ENCODE results near the gene SURF6. TPM values are rescaled to one million over a fixed set of nuclear protein-coding genes. Genes with fewer than 3 reads are reported as not detected.

The SURF6 gene
- total RNA-seq, 1 experiment from 2014 or later: 32.4 TPM

DNA sequence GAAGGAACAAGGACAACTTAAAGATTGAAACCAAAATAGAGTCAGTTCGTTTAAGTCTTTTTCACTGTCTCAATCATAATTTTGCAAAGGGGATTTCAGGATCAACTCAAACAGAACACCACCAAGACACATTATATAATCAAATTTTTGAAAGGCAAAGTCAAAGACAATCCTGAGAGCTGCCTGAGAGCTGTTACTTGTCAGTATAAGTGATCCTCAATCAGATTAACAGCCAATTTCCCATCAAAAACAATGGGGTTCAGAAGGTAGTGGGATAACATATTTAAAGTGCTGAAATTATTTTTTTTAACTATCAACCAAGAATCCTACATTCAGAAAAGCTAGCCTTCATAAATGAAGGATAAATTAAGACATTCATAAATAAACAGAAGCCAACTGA lies 41.7 kb downstream of the SURF6 start:
- no peak overlapping the region for H3K4me3 Mint-ChIP-seq (ENCODE audit: unreplicated experiment)
- peaks cover 45% of the 10 kb centered on the region for H3K9me3 Mint-ChIP-seq (ENCODE audit: unreplicated experiment)

DNA sequence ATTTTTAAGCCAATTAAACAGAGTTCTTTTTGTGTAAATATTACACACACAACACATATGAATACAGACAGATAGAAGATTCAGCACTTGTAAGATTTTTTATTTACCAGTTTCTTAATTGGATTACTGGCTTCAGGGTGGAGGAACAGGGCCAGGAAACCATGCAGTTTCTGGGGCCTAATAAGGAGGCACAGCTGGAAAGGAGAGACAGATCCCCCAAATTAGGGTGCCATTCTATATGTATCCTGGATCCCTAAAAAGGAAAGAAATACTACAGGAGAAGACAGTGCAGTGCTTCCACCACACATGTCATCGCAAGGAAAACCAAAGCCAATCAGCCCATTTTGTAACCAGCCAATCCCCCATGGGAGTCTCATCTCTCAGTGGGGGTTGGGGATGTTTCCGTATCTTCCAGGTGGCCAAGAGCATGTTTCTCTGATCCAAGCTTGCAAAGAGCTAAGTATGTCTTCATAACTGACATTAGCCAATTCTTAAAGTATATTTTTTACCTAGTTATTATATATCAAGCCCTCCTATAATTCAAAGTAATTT lies 45.2 kb downstream of the SURF6 start:
- peak in 1 of 2 experiments; percentile 24 for DNase-seq
- Histone ChIP-seq H3K27me3 (replicated peaks; ENCODE audit: control insufficient read depth, insufficient read depth, low read length) (no peaks in the 10 kb centered on the region), H3K9me3 (peaks cover 24% of the 10 kb centered on the region), H3K4me3 (ENCODE audit: low read depth, low read length) (no peak overlapping the region), H3K4me1 (no peaks in the 10 kb centered on the region), H3K36me3 (ENCODE audit: control insufficient read depth, insufficient read depth, low read length) (no peaks in the 10 kb centered on the region)
- intact Hi-C loops (cut with micrococcal nuclease; ENCODE audit: unreplicated experiment): no loop called here
- TF ChIP-seq, protein P1, sequence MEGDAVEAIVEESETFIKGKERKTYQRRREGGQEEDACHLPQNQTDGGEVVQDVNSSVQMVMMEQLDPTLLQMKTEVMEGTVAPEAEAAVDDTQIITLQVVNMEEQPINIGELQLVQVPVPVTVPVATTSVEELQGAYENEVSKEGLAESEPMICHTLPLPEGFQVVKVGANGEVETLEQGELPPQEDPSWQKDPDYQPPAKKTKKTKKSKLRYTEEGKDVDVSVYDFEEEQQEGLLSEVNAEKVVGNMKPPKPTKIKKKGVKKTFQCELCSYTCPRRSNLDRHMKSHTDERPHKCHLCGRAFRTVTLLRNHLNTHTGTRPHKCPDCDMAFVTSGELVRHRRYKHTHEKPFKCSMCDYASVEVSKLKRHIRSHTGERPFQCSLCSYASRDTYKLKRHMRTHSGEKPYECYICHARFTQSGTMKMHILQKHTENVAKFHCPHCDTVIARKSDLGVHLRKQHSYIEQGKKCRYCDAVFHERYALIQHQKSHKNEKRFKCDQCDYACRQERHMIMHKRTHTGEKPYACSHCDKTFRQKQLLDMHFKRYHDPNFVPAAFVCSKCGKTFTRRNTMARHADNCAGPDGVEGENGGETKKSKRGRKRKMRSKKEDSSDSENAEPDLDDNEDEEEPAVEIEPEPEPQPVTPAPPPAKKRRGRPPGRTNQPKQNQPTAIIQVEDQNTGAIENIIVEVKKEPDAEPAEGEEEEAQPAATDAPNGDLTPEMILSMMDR (IDR thresholded peaks at IDR 0.05; ENCODE audit: insufficient read depth in 1 of 2, low read depth in 1 of 2, low read length in 1 of 2, severe bottlenecking in 1 of 2, unreplicated experiment in 1 of 2): no peak
- Mint-ChIP-seq H3K36me3 (ENCODE audit: insufficient read depth, unreplicated experiment) (no peaks in the 10 kb centered on the region), H3K9me3 (ENCODE audit: unreplicated experiment) (peaks cover 53% of the 10 kb centered on the region), H3K27ac (ENCODE audit: unreplicated experiment) (no peak overlapping the region), H3K4me1 (ENCODE audit: low read depth, unreplicated experiment) (no peaks in the 10 kb centered on the region), H3K4me3 (ENCODE audit: unreplicated experiment) (no peak overlapping the region), H3K27me3 (ENCODE audit: insufficient read depth, unreplicated experiment) (no peaks in the 10 kb centered on the region)
- POLR2A ChIA-PET: no interaction called here
- BruUV-seq (replicated peaks): no TSS peak
- CTCF ChIA-PET: no interaction called here

More for the DNA sequence above, 41.7 kb downstream of the SURF6 start:
- intact Hi-C loops (cut with micrococcal nuclease; ENCODE audit: unreplicated experiment): no loop called here
- H3K9me3 ChIP-seq: peaks cover 24% of the 10 kb centered on the region
- BruUV-seq (replicated peaks): no TSS peak
- H3K27me3 Mint-ChIP-seq (ENCODE audit: insufficient read depth, unreplicated experiment): no peaks in the 10 kb centered on the region
- TF ChIP-seq, protein P1 (IDR thresholded peaks at IDR 0.05; ENCODE audit: insufficient read depth in 1 of 2, low read depth in 1 of 2, low read length in 1 of 2, severe bottlenecking in 1 of 2, unreplicated experiment in 1 of 2): no peak
- no peaks in the 10 kb centered on the region for H3K36me3 ChIP-seq (ENCODE audit: control insufficient read depth, insufficient read depth, low read length)
- H3K4me3 ChIP-seq (ENCODE audit: low read depth, low read length): no peak overlapping the region
- no peak for DNase-seq
- POLR2A ChIA-PET: no interaction called here
- H3K27me3 ChIP-seq (replicated peaks; ENCODE audit: control insufficient read depth, insufficient read depth, low read length): no peaks in the 10 kb centered on the region
- CTCF ChIA-PET: no interaction called here
- no peak overlapping the region for H3K27ac Mint-ChIP-seq (ENCODE audit: unreplicated experiment)
- no peaks in the 10 kb centered on the region for H3K4me1 Mint-ChIP-seq (ENCODE audit: low read depth, unreplicated experiment)
- no peaks in the 10 kb centered on the region for H3K36me3 Mint-ChIP-seq (ENCODE audit: insufficient read depth, unreplicated experiment)
- no peaks in the 10 kb centered on the region for H3K4me1 ChIP-seq

DNA sequence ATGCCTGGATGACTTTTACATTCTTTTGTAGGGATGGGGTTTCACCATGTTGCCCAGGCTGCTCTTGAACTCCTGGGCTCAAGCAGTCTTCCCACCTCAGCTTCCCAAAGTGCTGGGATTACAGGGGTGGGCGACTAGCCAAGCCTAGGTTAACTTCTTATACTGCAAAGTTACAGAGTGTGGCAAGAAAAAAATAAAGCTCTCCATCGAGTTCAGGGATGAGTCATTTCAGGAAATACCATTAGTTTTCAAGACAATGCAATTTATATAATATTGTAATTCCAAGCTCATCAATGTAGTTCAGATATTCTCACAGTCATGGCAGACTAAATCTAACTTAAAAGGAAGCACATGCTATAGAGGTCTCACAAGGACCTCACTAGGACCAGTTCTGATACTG lies 49.5 kb downstream of the SURF6 start:
- H3K27me3 Mint-ChIP-seq (ENCODE audit: insufficient read depth, unreplicated experiment): no peaks in the 10 kb centered on the region
- POLR2A ChIA-PET: no interaction called here
- H3K27me3 ChIP-seq (replicated peaks; ENCODE audit: control insufficient read depth, insufficient read depth, low read length): no peaks in the 10 kb centered on the region
- TF ChIP-seq, protein P1 (IDR thresholded peaks at IDR 0.05; ENCODE audit: insufficient read depth in 1 of 2, low read depth in 1 of 2, low read length in 1 of 2, severe bottlenecking in 1 of 2, unreplicated experiment in 1 of 2): no peak
- no TSS peak for BruUV-seq (replicated peaks)
- DNase-seq: no peak
- H3K4me3 Mint-ChIP-seq (ENCODE audit: unreplicated experiment): no peak overlapping the region
- no peaks in the 10 kb centered on the region for H3K36me3 ChIP-seq (ENCODE audit: control insufficient read depth, insufficient read depth, low read length)
- H3K4me1 Mint-ChIP-seq (ENCODE audit: low read depth, unreplicated experiment): no peaks in the 10 kb centered on the region
- CTCF ChIA-PET: no interaction called here
- intact Hi-C loops (cut with micrococcal nuclease; ENCODE audit: unreplicated experiment): no loop called here
- H3K4me3 ChIP-seq (ENCODE audit: low read depth, low read length): no peak overlapping the region
- peaks cover 13% of the 10 kb centered on the region for H3K9me3 ChIP-seq
- peaks cover 27% of the 10 kb centered on the region for H3K9me3 Mint-ChIP-seq (ENCODE audit: unreplicated experiment)
- H3K4me1 ChIP-seq: peaks cover 32% of the 10 kb centered on the region
- H3K27ac Mint-ChIP-seq (ENCODE audit: unreplicated experiment): no peak overlapping the region
- H3K36me3 Mint-ChIP-seq (ENCODE audit: insufficient read depth, unreplicated experiment): no peaks in the 10 kb centered on the region
